GM18909 (cell line): ENCODE measurements around the gene SLC8A1.
"Not testable (repeated sequence)": the region's sequence is repeated elsewhere in the genome, so short reads cannot be mapped to it uniquely, and the experiment has no call there.

Experiments used
- ATAC-seq: cut with Tn5 transposase; IDR thresholded peaks from one replicate; pipeline ENCODE4 v1.9.1; 2021; ENCODE audit warnings: mild to moderate bottlenecking; ENCODE audit not compliant: unreplicated experiment, poor library complexity

The SLC8A1 gene

GRCh38 chr2:40100676-40101075 is 351.2 kb downstream of the SLC8A1 start:
- no peak for ATAC-seq

- no peak for ATAC-seq
These were observed 353.0 kb downstream of the SLC8A1 start for GRCh38 chr2:40098786-40099470.

GRCh38 chr2:40097691-40098385 is 354.1 kb downstream of the SLC8A1 start:
- ATAC-seq = no peak

- no peak for ATAC-seq
These were observed 355.5 kb downstream of the SLC8A1 start for GRCh38 chr2:40096360-40096759.

GRCh38 chr2:40095000-40095399 is 356.9 kb downstream of the SLC8A1 start:
- no peak for ATAC-seq

GRCh38 chr2:40094451-40094850 is 357.4 kb downstream of the SLC8A1 start:
- ATAC-seq = no peak

GRCh38 chr2:40093021-40093675 is 358.7 kb downstream of the SLC8A1 start:
- ATAC-seq = no peak

GRCh38 chr2:40090044-40090443 is 361.8 kb downstream of the SLC8A1 start:
- no peak for ATAC-seq

GRCh38 chr2:40087927-40088326 is 364.0 kb downstream of the SLC8A1 start:
- ATAC-seq = no peak

- no peak for ATAC-seq
These were observed 364.5 kb downstream of the SLC8A1 start for GRCh38 chr2:40087434-40087833.

GRCh38 chr2:40085786-40086185 is 366.1 kb downstream of the SLC8A1 start:
- no peak for ATAC-seq

- ATAC-seq = not testable (repeated sequence)
These were observed 378.6 kb downstream of the SLC8A1 start for GRCh38 chr2:40073336-40073735.

GRCh38 chr2:40072442-40073232 is 379.3 kb downstream of the SLC8A1 start:
- no peak for ATAC-seq

- no peak for ATAC-seq
These were observed 389.5 kb downstream of the SLC8A1 start for GRCh38 chr2:40062381-40062780.

- no peak for ATAC-seq
These were observed 402.1 kb downstream of the SLC8A1 start for GRCh38 chr2:40049781-40050180.

GRCh38 chr2:40048506-40048905 is 403.4 kb downstream of the SLC8A1 start:
- ATAC-seq = no peak

- ATAC-seq = no peak
These were observed 404.5 kb downstream of the SLC8A1 start for GRCh38 chr2:40047406-40047805.
